Measurements from ENCODE around the gene ANAPC4. TPM values are rescaled to one million over a fixed set of nuclear protein-coding genes. Genes with fewer than 3 reads are reported as not detected.

ANAPC4 gene
- total and polyA plus RNA-seq, 2 of the 8 experiments (the other 6 are each of a cell fraction or from before 2014, with no cell fraction given) = 8.7 to 31.6 TPM

DNA sequence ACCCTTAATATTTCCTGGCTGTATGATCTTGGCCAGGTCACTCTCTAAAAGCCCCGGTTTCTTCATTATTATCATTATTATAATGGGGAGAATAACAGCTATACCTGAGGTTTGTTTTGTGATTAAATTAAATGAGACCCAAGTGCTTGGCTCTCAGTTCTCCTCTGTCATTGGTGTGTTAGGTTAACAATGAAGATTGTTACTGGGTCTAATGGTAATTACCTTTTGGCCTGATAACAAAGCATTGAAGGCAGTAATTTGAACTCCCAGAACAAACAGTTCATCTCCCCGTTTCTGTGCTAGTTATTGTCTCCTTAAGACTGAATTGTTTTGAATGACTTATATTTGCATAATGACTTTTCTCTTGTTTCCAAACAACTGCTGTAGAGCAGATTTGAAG lies 6.8 kb upstream of the ANAPC4 start:
- no peak for FAIRE-seq

More for the DNA sequence above, 6.8 kb upstream of the ANAPC4 start:
- H3K9ac ChIP-seq (replicated peaks in 1 of 4; ENCODE audit: extremely low read depth in 1 of 4, low read depth in 3 of 4, low read length in 3 of 4) = no peak overlapping the region
- no peak overlapping the region for H4K8ac ChIP-seq (ENCODE audit: extremely low read depth, insufficient read depth, low read length)
- H3K9me3 ChIP-seq (ENCODE audit: insufficient read depth in 2 of 2, low read depth in 1 of 2, low read length in 1 of 2) = no peaks in the 10 kb centered on the region
- no peak overlapping the region for H3K56ac ChIP-seq (replicated peaks; ENCODE audit: insufficient read length, low read depth, low read length)
- 60% methylated on average over 2 of the region's 2 CpGs; no CpG with 5 or more reads in 1 of the 2 experiments for WGBS, 2 experiments (ENCODE audit: extremely low coverage in 1 of 2, insufficient coverage in 1 of 2, insufficient read length in 1 of 2, insufficient replicate concordance in 2 of 2, low coverage in 1 of 2, low lambda C conversion rate in 2 of 2, missing lambda C conversion rate in 1 of 2)
- no peak overlapping the region for H2BK20ac ChIP-seq (ENCODE audit: low read length)
- no peak for TF ChIP-seq HDAC2 (IDR thresholded peaks at IDR 0.05; ENCODE audit: borderline replicate concordance in 1 of 2, low read depth in 2 of 2, low read length in 2 of 2)
- TF ChIP-seq, protein P1, sequence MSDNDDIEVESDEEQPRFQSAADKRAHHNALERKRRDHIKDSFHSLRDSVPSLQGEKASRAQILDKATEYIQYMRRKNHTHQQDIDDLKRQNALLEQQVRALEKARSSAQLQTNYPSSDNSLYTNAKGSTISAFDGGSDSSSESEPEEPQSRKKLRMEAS (IDR thresholded peaks at IDR 0.05) = no peak
- TF ChIP-seq SRF (IDR thresholded peaks at IDR 0.05; ENCODE audit: low read depth, low read length) = no peak
- no peak for TF ChIP-seq KDM1A (IDR thresholded peaks at IDR 0.05; ENCODE audit: borderline replicate concordance, low read length)
- TF ChIP-seq RNF2 (IDR thresholded peaks at IDR 0.05; ENCODE audit: borderline replicate concordance, low read depth, low read length, missing control alignments, poor library complexity, severe bottlenecking) = no peak
- no peak for TF ChIP-seq HDAC6 (IDR thresholded peaks at IDR 0.05; ENCODE audit: low read depth, low read length)
- TF ChIP-seq YY1 (IDR thresholded peaks at IDR 0.05; ENCODE audit: low read depth, low read length) = no peak
- no peak for TF ChIP-seq SIX5 (IDR thresholded peaks at IDR 0.05; ENCODE audit: low read depth, low read length)
- TF ChIP-seq CBX5 (IDR thresholded peaks at IDR 0.05; ENCODE audit: low read depth, low read length) = no peak
- peaks cover 0 to 3% (median under 1%) of the 10 kb centered on the region in 4 experiments; a peak in 2 of 8 replicates for H3K36me3 ChIP-seq (ENCODE audit: control insufficient read depth in 2 of 4, insufficient read depth in 4 of 4, low read length in 3 of 4)
- H3K27me3 ChIP-seq (replicated peaks in 1 of 4; ENCODE audit: control insufficient read depth in 3 of 4, extremely low read depth in 1 of 4, insufficient read depth in 3 of 4, low read length in 3 of 4) = no peaks in the 10 kb centered on the region
- H3K4me1 ChIP-seq (replicated peaks in 1 of 4; ENCODE audit: control insufficient read depth in 3 of 4, insufficient read depth in 4 of 4, low read length in 3 of 4) = peaks cover 0 to 4% (median 1%) of the 10 kb centered on the region in 4 experiments; a peak in 2 of 7 replicates
- H2AK5ac ChIP-seq (ENCODE audit: low read depth, low read length) = no peak overlapping the region
- no peak for DNase-seq (ENCODE audit: low read depth in 1 of 2, low spot score in 2 of 2)
- no peak overlapping the region for H2BK120ac ChIP-seq (replicated peaks; ENCODE audit: low read depth, low read length)
- H3K23me2 ChIP-seq (ENCODE audit: low read depth, low read length) = no peaks in the 10 kb centered on the region
- no peak overlapping the region for H3K18ac ChIP-seq (ENCODE audit: extremely low read depth, low read length)
- no peak overlapping the region for H3K27ac ChIP-seq (ENCODE audit: low read depth, low read length)
- no peaks in the 10 kb centered on the region for H3K79me2 ChIP-seq (ENCODE audit: control insufficient read depth in 1 of 2, insufficient read depth in 2 of 2, low read length in 2 of 2)
- H3K4me3 ChIP-seq (ENCODE audit: extremely low read depth in 1 of 4, insufficient read depth in 2 of 4, low read depth in 3 of 4, low read length in 4 of 4) = no peak overlapping the region
- H3K4ac ChIP-seq (replicated peaks; ENCODE audit: insufficient read length, low read depth, low read length) = no peak overlapping the region
- no peak overlapping the region for H4K91ac ChIP-seq (replicated peaks; ENCODE audit: insufficient read length, low read length)
- H4K20me1 ChIP-seq (replicated peaks in 1 of 2; ENCODE audit: control insufficient read depth in 1 of 2, insufficient read depth in 2 of 2, low read length in 2 of 2) = no peaks in the 10 kb centered on the region
- H3K14ac ChIP-seq (ENCODE audit: insufficient read length) = no peak overlapping the region
- H2BK5ac ChIP-seq (ENCODE audit: low read depth, low read length) = no peak overlapping the region
- H2BK15ac ChIP-seq (ENCODE audit: low read length) = no peak overlapping the region
- no peak overlapping the region for H2BK12ac ChIP-seq (ENCODE audit: low read depth, low read length)
- no peaks in the 10 kb centered on the region for H3K79me1 ChIP-seq (ENCODE audit: low read depth, low read length)
- ChIA-PET CTCF (ENCODE audit: partially characterized antibody) (interaction anchor here (1.5 kb wide), 1 partner anchor 58 kb away, joined by 5 read pairs; the partner anchor contains the start of gene ZCCHC4), POLR2A (ENCODE audit: partially characterized antibody) (no interaction called here)
- H3K23ac ChIP-seq (ENCODE audit: insufficient read length) = no peak overlapping the region
- H3K4me2 ChIP-seq (ENCODE audit: insufficient read depth in 1 of 2, low read depth in 2 of 2, low read length in 2 of 2) = 0 out of 4 replicates have a peak overlapping the region, but pooled peaks of 1 of the 2 experiments have one; percentile 41
- no peak overlapping the region for H4K5ac ChIP-seq (ENCODE audit: insufficient read length, low read depth, low read length)
- no peak overlapping the region for H2AFZ ChIP-seq (ENCODE audit: low read length)

All from H1 (cell line).